Measurements from ENCODE around the gene ANKEF1.
"Not testable (repeated sequence)": the region's sequence is repeated elsewhere in the genome, so short reads cannot be mapped to it uniquely, and the experiment has no call there.

ANKEF1 gene

GRCh38 chr20:10032269-10032668 lies 2.5 kb upstream of the ANKEF1 start:
- in situ Hi-C loops (cut with MboI; ENCODE audit: low sequenced_read_pairs): not testable (repeated sequence)

- in situ Hi-C loops (cut with MboI; ENCODE audit: low sequenced_read_pairs): no loop called here
These were observed 709 bp upstream of the ANKEF1 start for GRCh38 chr20:10033905-10034650.

- in situ Hi-C loops (cut with MboI; ENCODE audit: low sequenced_read_pairs): not testable (repeated sequence)
These were observed 1.5 kb downstream of the ANKEF1 start for GRCh38 chr20:10036321-10036720.

GRCh38 chr20:10040070-10040975 lies 5.5 kb downstream of the ANKEF1 start:
- in situ Hi-C loops (cut with MboI; ENCODE audit: low sequenced_read_pairs): no loop called here

DNA sequence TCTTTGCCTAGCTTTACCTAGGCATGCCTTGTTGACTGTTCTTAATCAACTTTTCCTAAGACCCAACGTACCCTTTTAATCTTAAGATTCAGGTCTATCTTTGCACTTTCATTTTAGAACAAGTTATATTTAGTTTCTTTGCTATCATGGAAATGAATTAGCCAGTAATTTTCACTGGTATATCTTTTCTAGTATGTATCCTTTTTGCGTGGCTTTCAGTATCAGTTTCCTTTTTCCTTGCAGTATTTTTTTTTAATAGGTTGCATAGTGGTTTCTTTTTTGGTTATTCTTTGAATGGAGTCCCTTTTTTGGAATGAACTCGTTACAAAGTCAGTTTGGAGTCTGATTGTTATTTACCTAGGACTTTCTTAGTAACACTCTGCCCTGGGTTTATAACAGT lies 7.3 kb downstream of the ANKEF1 start:
- in situ Hi-C loops (cut with MboI; ENCODE audit: low sequenced_read_pairs): no loop called here

DNA sequence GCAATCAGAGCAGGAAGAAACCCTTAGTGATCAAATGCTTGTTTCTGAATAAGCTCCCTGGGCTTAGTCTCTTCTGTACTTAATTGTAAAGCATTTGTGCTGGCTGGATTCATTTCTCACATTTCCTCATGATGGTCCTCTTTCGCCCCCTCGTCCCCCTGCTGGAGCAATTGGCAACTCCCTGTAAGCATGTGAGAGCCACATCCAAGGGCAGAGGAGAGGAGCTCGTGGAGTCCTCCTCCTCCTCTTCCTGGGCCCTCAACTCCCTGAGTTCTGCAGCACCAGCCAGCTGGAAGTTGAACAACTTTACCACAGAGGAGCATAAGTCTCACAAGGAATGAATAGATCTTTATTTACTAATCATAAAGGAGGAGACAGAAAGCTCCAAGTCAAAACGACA lies 12.6 kb downstream of the ANKEF1 start:
- in situ Hi-C loops (cut with MboI; ENCODE audit: low sequenced_read_pairs): no loop called here

DNA sequence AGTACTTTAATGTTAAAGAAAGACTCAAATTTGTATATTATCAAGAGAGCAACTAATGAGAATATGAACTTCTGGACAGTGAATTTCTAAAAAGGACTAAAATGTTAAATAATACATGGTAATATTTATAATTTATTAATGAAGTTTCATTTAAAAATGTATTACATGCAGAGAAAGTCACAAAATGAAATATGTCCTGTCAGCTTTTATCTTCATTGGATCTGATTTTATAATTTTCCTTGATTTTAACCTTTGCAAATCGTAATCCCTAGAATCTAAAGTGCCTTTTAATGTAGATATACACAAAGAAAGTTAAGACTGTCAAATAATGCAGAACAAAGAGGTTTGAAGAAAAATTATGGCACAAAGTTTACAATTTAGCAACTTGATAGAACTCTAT lies 16.4 kb downstream of the ANKEF1 start:
- in situ Hi-C loops (cut with MboI; ENCODE audit: low sequenced_read_pairs): no loop called here

DNA sequence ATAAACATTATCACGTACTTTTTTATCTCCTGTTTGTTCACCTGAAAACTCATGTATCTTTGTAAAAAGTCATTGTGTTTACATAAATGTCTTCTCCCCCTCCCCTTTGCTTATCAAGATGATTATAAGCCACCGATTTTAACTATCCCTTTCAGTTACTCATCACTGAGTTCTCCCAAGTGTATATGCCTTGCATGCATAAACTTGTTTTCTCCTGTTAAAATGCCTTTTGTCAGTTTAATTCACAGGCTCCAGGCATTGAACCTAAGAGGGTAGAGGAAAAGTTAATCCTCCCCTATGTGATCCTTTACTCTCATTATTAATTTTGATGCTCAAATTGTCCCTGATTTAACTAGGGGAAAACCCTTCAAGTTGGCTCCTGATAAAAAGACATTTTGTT lies 24.2 kb downstream of the ANKEF1 start:
- in situ Hi-C loops (cut with MboI; ENCODE audit: low sequenced_read_pairs): no loop called here

DNA sequence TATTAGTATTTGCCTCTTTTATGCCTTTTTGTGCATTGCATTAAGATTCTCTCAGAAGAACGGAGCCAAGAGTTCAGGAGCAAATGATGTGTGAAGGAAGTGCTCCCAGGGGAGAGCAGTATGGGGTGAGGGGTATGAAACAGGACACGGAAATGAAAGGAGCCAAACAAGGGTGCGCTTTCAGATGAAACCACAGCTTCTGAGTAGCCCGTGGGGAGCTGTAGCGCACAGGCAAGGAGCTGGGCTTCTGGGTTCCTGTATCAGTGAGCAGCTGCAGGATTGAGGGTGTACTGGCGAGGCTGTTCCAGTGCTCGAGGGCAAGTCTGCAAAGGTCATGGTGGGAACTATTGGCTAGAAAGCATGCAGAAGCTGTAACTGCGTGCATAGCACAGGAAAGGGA lies 25.4 kb downstream of the ANKEF1 start:
- in situ Hi-C loops (cut with MboI; ENCODE audit: low sequenced_read_pairs): no loop called here

DNA sequence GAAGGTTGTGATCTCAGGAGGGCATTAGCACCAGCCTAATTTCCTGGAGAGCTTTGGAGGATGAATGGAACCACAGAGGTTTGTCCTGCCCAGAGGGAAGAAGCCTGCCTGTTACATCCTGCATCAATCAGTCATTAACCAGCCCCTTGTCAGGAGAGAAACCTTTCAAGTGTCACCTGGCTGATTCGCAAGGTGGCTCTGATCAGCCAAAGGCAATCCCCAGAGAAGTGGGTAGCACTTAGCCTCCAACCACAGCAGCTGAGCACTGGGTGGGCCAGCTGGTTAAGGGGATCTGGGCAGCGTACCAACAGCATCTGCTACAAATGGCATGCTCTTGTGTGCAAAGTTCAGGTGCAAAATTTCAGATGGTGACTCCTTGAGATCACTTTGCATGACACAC lies 26.9 kb downstream of the ANKEF1 start:
- in situ Hi-C loops (cut with MboI; ENCODE audit: low sequenced_read_pairs): no loop called here

DNA sequence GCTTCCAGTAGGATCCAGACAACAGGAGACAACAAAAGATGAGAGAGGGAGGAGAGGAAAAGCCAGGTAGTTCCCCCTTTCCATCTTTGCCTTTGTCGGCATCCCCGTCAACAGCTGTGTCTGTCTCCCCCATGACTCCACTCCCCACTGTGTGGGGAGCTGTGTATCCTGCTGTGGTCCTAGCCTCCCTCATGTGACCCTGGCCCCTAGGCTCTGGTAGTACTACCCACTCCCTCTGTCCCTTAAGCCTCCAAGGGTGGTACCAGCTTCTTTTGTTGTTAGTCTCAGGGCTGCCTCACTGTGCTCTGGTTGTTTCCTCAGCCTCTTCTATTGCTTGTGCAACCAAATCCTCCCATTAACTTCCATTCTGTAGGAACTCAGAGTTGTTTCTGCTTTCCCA lies 28.7 kb downstream of the ANKEF1 start:
- in situ Hi-C loops (cut with MboI; ENCODE audit: low sequenced_read_pairs): no loop called here

DNA sequence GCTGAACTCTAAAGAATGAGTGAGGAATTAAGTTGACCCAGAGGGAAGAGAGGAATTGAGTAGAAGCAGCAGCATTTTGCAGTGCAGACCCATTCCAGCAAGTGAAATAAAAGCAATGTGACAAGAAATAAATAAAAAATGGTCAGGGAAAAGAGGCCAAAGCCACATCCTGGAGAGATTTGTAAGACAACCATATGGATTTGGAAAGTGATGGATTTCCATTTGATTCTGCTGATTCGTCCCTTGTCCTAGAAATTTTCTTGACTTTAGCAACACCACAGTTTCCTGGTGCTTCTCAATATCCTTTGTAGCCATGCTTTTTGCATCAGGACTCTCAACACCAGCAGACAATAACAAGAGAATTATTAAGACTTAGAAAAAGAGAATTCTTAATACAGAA lies 29.8 kb downstream of the ANKEF1 start:
- in situ Hi-C loops (cut with MboI; ENCODE audit: low sequenced_read_pairs): no loop called here

- in situ Hi-C loops (cut with MboI; ENCODE audit: low sequenced_read_pairs): no loop called here
These were observed 30.5 kb downstream of the ANKEF1 start for GRCh38 chr20:10065154-10065833.

- in situ Hi-C loops (cut with MboI; ENCODE audit: low sequenced_read_pairs): no loop called here
These were observed 32.5 kb downstream of the ANKEF1 start for GRCh38 chr20:10067321-10067720.

DNA sequence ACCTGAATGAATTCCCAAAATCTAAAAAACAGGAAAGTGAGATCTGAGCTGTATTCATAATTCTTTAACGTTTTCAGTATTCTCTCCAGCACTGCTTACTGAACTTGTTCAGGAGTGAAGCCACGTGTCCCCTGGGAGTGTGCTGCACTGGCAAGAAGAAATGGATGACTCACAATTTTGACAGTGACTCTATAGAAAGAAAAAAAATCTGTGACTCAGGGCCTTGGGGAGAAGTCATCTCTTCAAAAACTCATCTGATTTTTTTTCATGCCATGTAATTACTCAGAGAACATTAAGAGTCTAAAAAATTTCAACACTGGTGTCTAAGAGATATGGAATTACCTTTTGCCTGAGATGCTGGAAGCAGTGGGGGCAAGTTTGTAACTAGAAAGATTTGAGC lies 39.7 kb downstream of the ANKEF1 start:
- in situ Hi-C loops (cut with MboI; ENCODE audit: low sequenced_read_pairs): no loop called here

DNA sequence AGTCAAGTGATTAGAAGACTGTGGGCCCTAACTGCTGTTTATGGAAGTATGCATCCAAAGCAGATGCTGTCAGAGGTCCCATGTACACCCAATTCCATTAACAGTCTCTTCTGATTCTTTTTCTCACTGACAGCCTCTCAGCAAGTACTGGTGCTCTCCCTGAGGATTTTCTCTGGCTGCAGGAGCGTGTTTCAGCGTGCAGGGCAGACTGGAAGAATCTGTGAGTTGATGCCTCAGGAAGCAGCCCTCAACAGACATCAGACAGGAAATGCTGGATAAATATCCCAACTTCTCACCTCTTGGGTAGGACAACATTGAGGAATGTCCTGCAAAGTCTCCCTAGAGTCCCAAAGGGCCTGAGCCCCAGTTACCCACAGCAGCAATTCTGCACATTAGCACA lies 40.8 kb downstream of the ANKEF1 start:
- in situ Hi-C loops (cut with MboI; ENCODE audit: low sequenced_read_pairs): no loop called here

GRCh38 chr20:10076126-10077080 lies 41.6 kb downstream of the ANKEF1 start:
- in situ Hi-C loops (cut with MboI; ENCODE audit: low sequenced_read_pairs): no loop called here

GRCh38 chr20:10077081-10077471 lies 42.3 kb downstream of the ANKEF1 start:
- in situ Hi-C loops (cut with MboI; ENCODE audit: low sequenced_read_pairs): no loop called here

GRCh38 chr20:10077886-10078285 lies 43.1 kb downstream of the ANKEF1 start:
- in situ Hi-C loops (cut with MboI; ENCODE audit: low sequenced_read_pairs): no loop called here

DNA sequence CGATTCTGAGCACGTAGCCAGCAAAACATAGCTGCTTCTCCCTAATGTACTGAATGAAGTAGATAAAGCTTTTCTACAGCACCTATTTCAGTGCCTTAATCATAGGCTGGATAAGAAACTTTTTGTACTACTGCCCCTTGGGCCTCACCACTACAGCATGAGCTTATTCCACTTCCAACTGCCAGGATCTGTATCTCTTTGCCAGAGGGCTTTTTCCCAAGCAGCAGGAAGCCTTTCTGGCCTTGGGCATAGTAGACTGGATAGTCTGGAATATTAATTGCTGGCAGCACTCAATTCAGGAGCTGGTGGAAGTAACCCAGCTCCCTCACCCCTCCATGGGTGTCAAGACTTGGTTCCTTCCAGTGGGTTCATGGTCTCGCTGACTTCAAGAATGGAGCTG lies 43.6 kb downstream of the ANKEF1 start:
- in situ Hi-C loops (cut with MboI; ENCODE audit: low sequenced_read_pairs): no loop called here

GRCh38 chr20:10079964-10080363 lies 45.2 kb downstream of the ANKEF1 start:
- in situ Hi-C loops (cut with MboI; ENCODE audit: low sequenced_read_pairs): no loop called here

All from HL-60/S4 treated with phorbol 12-myristate 13-acetate at 8.2 ng/mL for 4 days and 3 days (cell line).